Colonic mucosa (tissue), 4 donors: Measurements from ENCODE around the gene ZNF654. TPM values are rescaled to one million over a fixed set of nuclear protein-coding genes. Genes with fewer than 3 reads are reported as not detected.

Experiments
- DNase-seq: peaks from one replicate; pipeline ENCODE4 v3.0.0-alpha.2; 2020
- H3K27ac ChIP-seq: fragments of 200-600 bp; one replicate; pipeline ENCODE4 v1.8.0; 2021
- H3K27me3 ChIP-seq: fragments of 200-600 bp; one replicate; pipeline ENCODE4 v1.8.0; 2021
- H3K36me3 ChIP-seq: fragments of 200-600 bp; one replicate; pipeline ENCODE4 v1.8.0; 2021
- H3K4me1 ChIP-seq: fragments of 200-600 bp; one replicate; pipeline ENCODE4 v1.8.0; 2021; ENCODE audit warnings: mild to moderate bottlenecking
- H3K4me3 ChIP-seq: fragments of 200-600 bp; one replicate; pipeline ENCODE4 v1.8.0; 2021
- H3K9ac ChIP-seq, 2 donors: one replicate each; pipeline ENCODE4 v1.7.0; 2013; ENCODE audit warnings: control low read depth in 2 of 2, low read depth in 2 of 2, low read length in 2 of 2
- H3K9me3 ChIP-seq: fragments of 200-600 bp; one replicate; pipeline ENCODE4 v1.8.0; 2021
- CTCF ChIP-seq: fragments of 200-600 bp; IDR thresholded peaks from one replicate; pipeline ENCODE4 v1.8.0; 2022; ENCODE audit warnings: antibody characterized with exemption, mild to moderate bottlenecking
- intact Hi-C: fragments of 100-400 bp; cut with DNase I; formaldehyde crosslinking; loops from one replicate; pipeline ENCODE4 v1.14.1; 2022
- total RNA-seq, 2 donors: library from RNA; stranded (reverse); fragmentation: NEBNext Ultra II Directional in 1 of 2; extraction: Animal tissue kit (Norgen Biotek cat#: 25700) in 1 of 2; gene quantifications; one replicate each; pipeline ENCODE4 v1.2.1, GENCODE V29; 2021
- donor health status: healthy.
- donor health status: DM: no; HTN: no; CAD: no.
- donor health status: DM: no; HTN: no; CAD: no.

ZNF654 gene
- total RNA-seq, 2 donors from 2014 or later = 12.1 to 24.5 TPM

DNA sequence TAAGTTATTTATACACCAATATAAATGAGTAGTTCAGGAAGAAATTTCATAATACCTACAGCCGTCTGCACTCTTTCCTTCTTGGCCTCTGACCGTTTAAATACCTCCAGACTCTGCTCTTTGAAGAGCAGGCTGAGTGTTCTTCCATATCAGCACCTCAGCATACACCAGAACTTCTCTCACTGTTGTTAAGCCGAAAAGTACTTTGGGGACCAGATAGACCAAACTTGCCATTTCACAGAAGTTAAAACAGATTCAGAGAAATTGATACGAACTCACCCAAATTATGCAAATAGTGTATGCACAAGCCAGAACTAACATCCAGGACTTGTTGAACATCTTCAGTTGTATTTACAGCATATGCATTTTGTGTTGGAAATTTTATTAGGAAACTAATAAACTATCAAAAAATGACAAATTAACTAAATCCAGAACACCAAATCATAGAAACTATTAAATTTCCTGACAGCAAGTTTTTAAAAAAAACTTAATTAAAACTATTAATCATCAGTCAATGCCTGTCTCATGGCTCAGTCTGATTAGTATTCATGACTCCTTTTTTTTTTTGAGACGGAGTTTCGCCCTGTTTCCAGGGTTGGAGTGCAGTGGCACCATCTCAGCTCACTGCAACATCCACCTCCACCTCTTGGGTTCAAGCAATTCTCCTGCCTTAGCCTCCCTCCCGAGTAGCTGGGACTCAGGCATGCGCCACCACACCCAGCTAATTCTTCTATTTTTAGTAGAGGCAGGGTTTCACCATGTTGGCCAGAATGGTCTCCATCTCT is 24.4 kb upstream of the ZNF654 start:
- intact Hi-C loops = no loop called here
- Histone ChIP-seq H3K27me3 (no peaks in the 10 kb centered on the region), H3K4me1 (no peaks in the 10 kb centered on the region), H3K9me3 (no peaks in the 10 kb centered on the region), H3K27ac (no peak overlapping the region), H3K9ac (no peak overlapping the region), H3K36me3 (no peaks in the 10 kb centered on the region), H3K4me3 (no peak overlapping the region)
- TF ChIP-seq CTCF = no peak
- no peak for DNase-seq

DNA sequence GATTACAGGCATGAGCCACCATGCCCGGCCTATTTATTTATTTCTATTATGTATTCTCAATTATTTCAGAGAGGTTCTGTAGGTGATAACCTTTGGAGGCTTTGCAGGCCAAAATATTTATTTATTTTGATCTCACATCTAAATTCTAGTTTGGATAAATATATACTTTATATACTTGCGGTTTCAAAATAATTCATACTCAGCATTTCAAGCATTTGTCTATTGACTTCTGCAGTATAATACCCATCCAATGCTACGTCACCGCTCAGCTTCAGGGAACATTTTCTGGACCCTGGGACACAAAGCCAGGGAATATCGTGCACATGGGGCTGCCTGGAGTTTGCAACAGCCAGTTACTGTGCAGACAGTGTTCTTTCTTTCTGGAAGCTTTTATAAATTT is 22.8 kb upstream of the ZNF654 start:
- H3K27ac ChIP-seq = no peak overlapping the region
- no peak for DNase-seq
- intact Hi-C loops = no loop called here
- no peaks in the 10 kb centered on the region for H3K27me3 ChIP-seq
- TF ChIP-seq CTCF = no peak
- no peaks in the 10 kb centered on the region for H3K9me3 ChIP-seq
- H3K4me3 ChIP-seq = no peak overlapping the region
- no peaks in the 10 kb centered on the region for H3K4me1 ChIP-seq
- no peak overlapping the region for H3K9ac ChIP-seq
- no peaks in the 10 kb centered on the region for H3K36me3 ChIP-seq

- H3K4me1 ChIP-seq = no peaks in the 10 kb centered on the region
- no peak overlapping the region for H3K4me3 ChIP-seq
- H3K9me3 ChIP-seq = no peaks in the 10 kb centered on the region
- H3K27ac ChIP-seq = no peak overlapping the region
- DNase-seq = no peak
- no peak for TF ChIP-seq CTCF
- no peaks in the 10 kb centered on the region for H3K36me3 ChIP-seq
- H3K27me3 ChIP-seq = no peaks in the 10 kb centered on the region
- intact Hi-C loops = no loop called here
- no peak overlapping the region for H3K9ac ChIP-seq
Observed at GRCh38 chr3:88038566-88038965, 20.5 kb upstream of the ZNF654 start.

DNA sequence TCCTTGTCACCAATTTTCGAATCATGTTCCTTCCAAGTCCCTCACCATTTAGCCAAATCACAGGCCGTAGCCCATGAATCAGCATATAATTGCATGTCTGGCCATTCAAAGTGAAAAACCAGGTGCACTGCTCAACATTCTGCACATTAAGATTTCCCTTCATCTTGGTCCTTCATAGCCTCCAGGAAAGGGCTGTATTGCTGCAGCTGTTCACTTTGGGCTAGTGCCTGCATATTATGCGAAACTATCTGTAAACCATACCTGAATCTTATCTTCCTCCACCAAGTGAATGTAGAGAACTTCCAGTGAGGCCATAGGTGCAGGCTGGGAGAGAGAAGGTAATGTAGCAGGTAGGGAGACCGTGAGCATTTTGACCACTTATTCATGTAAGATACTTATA is 18.5 kb upstream of the ZNF654 start:
- no peaks in the 10 kb centered on the region for H3K27me3 ChIP-seq
- H3K4me3 ChIP-seq = no peak overlapping the region
- H3K4me1 ChIP-seq = no peaks in the 10 kb centered on the region
- no peak overlapping the region for H3K27ac ChIP-seq
- DNase-seq = no peak
- no peak overlapping the region for H3K9ac ChIP-seq
- no peaks in the 10 kb centered on the region for H3K36me3 ChIP-seq
- intact Hi-C loops = no loop called here
- TF ChIP-seq CTCF = no peak
- H3K9me3 ChIP-seq = no peaks in the 10 kb centered on the region

GRCh38 chr3:88041005-88041404 is 18.1 kb upstream of the ZNF654 start:
- no peak overlapping the region for H3K4me3 ChIP-seq
- no peaks in the 10 kb centered on the region for H3K4me1 ChIP-seq
- intact Hi-C loops = no loop called here
- no peak for DNase-seq
- no peak overlapping the region for H3K9ac ChIP-seq
- H3K36me3 ChIP-seq = no peaks in the 10 kb centered on the region
- no peak overlapping the region for H3K27ac ChIP-seq
- TF ChIP-seq CTCF = no peak
- H3K9me3 ChIP-seq = no peaks in the 10 kb centered on the region
- H3K27me3 ChIP-seq = no peaks in the 10 kb centered on the region
